GM12878 (cell line): ENCODE results near the gene PRDM2. TPM values are rescaled to one million over a fixed set of nuclear protein-coding genes. Genes with fewer than 3 reads are reported as not detected.
A peak's percentile ranks its signal among the peaks of the same experiment; 100 is the strongest.

Experiments used
- ATAC-seq: fragments of 200-7000 bp; cut with Tn5 transposase; 3 replicates; pipeline ENCODE4 v1.9.1; 2020; ENCODE audit warnings: mild to moderate bottlenecking, moderate library complexity
- BruUV-seq: library from RNA; stranded (reverse); fragments of 400-500 nt; replicated peaks from 2 replicates; lab custom pipeline; 2021; lab: Mats Ljungman, UMichigan
- CTCF ChIA-PET: fragments of 300-600 bp; sonication (Branson Sonifier 250); formaldehyde crosslinking; extraction: SDS; loops from one replicate; lab custom pipeline; 2021; ENCODE audit warnings: inconsistent platforms; lab: Yijun Ruan, JAX
- POLR2A ChIA-PET: fragments of 350-600 bp; formaldehyde crosslinking; extraction: SDS; loops from one replicate; lab custom pipeline; 2021; ENCODE audit warnings: inconsistent platforms; lab: Charles Lee
- RAD21 ChIA-PET: fragments of 300-600 bp; sonication (Branson Sonifier 250); formaldehyde crosslinking; loops from one replicate; lab custom pipeline; 2023; ENCODE audit warnings: antibody characterized with exemption; ENCODE audit not compliant: unreplicated experiment; lab: Charles Lee
- SMC1A ChIA-PET: fragments of 300-600 bp; sonication (Branson Sonifier 250); formaldehyde crosslinking; loops from one replicate; lab custom pipeline; 2023; ENCODE audit not compliant: unreplicated experiment, uncharacterized antibody; lab: Charles Lee
- DNase-seq: peaks from one replicate; pipeline ENCODE4 v3.0.0-alpha.2; 2011; ENCODE audit warnings: low read depth, low spot score
- FAIRE-seq: peaks from 3 replicates; lab custom pipeline; 2011; peaks lifted over from hg19 to GRCh38; lab: Jason Lieb, UNC
- H2AFZ ChIP-seq: 2 replicates; pipeline ENCODE4 v1.6.0; 2011; ENCODE audit warnings: low read depth, low read length, control low read depth; ENCODE audit not compliant: control insufficient read depth
- H3K27ac ChIP-seq: 2 replicates; pipeline ENCODE4 v1.5.1; 2011; ENCODE audit warnings: control low read depth; ENCODE audit not compliant: control insufficient read depth, insufficient read depth
- H3K27me3 ChIP-seq, 2 experiments: replicated peaks in 1 of 2; 2 replicates each; pipeline versions ENCODE4 v1.6.0 to v1.6.1; 2011; ENCODE audit warnings: low read length in 1 of 2; ENCODE audit not compliant: control insufficient read depth in 2 of 2, insufficient read depth in 2 of 2
- H3K36me3 ChIP-seq, 2 experiments: 2 replicates each; pipeline ENCODE4 v1.5.1; 2011; ENCODE audit warnings: low read length in 1 of 2; ENCODE audit not compliant: control insufficient read depth in 2 of 2, insufficient read depth in 2 of 2
- H3K4me1 ChIP-seq: 2 replicates; pipeline ENCODE4 v1.6.1; 2011; ENCODE audit warnings: mild to moderate bottlenecking, low read length, moderate library complexity, mixed read lengths; ENCODE audit not compliant: control insufficient read depth, insufficient read depth
- H3K4me2 ChIP-seq: 2 replicates; pipeline ENCODE4 v1.6.0; 2011; ENCODE audit warnings: control low read depth; ENCODE audit not compliant: control insufficient read depth, insufficient read depth
- H3K4me3 ChIP-seq: fragments of 200-600 bp; sonication (generic); 2 replicates; pipeline ENCODE4 v1.5.1; 2016
- H3K79me2 ChIP-seq: 2 replicates; pipeline ENCODE4 v1.6.0; 2011; ENCODE audit warnings: low read length; ENCODE audit not compliant: control insufficient read depth, insufficient read depth
- H3K9ac ChIP-seq: 2 replicates; pipeline ENCODE4 v1.8.0; 2011; ENCODE audit warnings: low read length, control low read depth, mixed read lengths; ENCODE audit not compliant: control insufficient read depth, insufficient read depth
- H3K9me3 ChIP-seq: replicated peaks from 3 replicates; pipeline ENCODE4 v1.5.1; 2011; ENCODE audit warnings: mild to moderate bottlenecking, low read length; ENCODE audit not compliant: control insufficient read depth, insufficient read depth
- H4K20me1 ChIP-seq: 2 replicates; pipeline ENCODE4 v1.6.0; 2011; ENCODE audit not compliant: control insufficient read depth, insufficient read depth
- BCL11A ChIP-seq: IDR thresholded peaks from 2 replicates; pipeline ENCODE4 v1.6.1; 2011; ENCODE audit warnings: low read depth, low read length
- ETV6 ChIP-seq, 2 experiments: fragments of 450-650 bp in 1 of 2; IDR thresholded peaks in 1 of 2; conservative IDR thresholded peaks in 1 of 2; 2 replicates each; pipeline ENCODE4 v1.6.1; 2014; ENCODE audit warnings: antibody characterized with exemption in 1 of 2, borderline replicate concordance in 1 of 2, low read depth in 1 of 2, mild to moderate bottlenecking in 1 of 2, moderate library complexity in 1 of 2
- LARP7 ChIP-seq: fragments of 450-650 bp; IDR thresholded peaks from 2 replicates; pipeline ENCODE4 v1.6.1; 2017; ENCODE audit warnings: mild to moderate bottlenecking
- POLR2AphosphoS5 ChIP-seq: IDR thresholded peaks from 2 replicates; pipeline ENCODE4 v1.6.1; 2011; ENCODE audit warnings: mild to moderate bottlenecking, low read length, inconsistent platforms
- STAT1 ChIP-seq: fragments of 450-650 bp; conservative IDR thresholded peaks from 2 replicates; pipeline ENCODE4 v1.6.1; 2014; ENCODE audit warnings: antibody characterized with exemption, mild to moderate bottlenecking
- TARDBP ChIP-seq: IDR thresholded peaks from 2 replicates; pipeline ENCODE4 v1.6.1; 2016; ENCODE audit warnings: borderline replicate concordance
- ZBED1 ChIP-seq: IDR thresholded peaks from 2 replicates; pipeline ENCODE4 v1.6.1; 2016; ENCODE audit warnings: borderline replicate concordance
- ZNF384 ChIP-seq: IDR thresholded peaks from 2 replicates; pipeline ENCODE4 v1.6.1; 2012; ENCODE audit warnings: low read depth, mild to moderate bottlenecking, low read length, improper control_type of control experiment, borderline replicate concordance
- WGBS: methylation state at CpG from one replicate; pipeline ENCODE4 v1.1.6; 2016; ENCODE audit warnings: low lambda C conversion rate; ENCODE audit not compliant: insufficient replicate concordance, insufficient coverage; ENCODE audit errors: missing lambda C conversion rate; 5-methylcytosine and 5-hydroxymethylcytosine counted together
- in situ Hi-C: fragments of 300-500 bp; cut with MboI; formaldehyde crosslinking; loops from 9 replicates; pipeline ENCODE4 v1.14.3; 2018; ENCODE audit warnings: mixed read lengths
- intact Hi-C: fragments of 100-400 bp; cut with micrococcal nuclease; formaldehyde crosslinking; loops from one replicate; pipeline ENCODE4 v1.14.2; 2022; ENCODE audit not compliant: unreplicated experiment
- polyA plus RNA-seq, 11 experiments: library from polyadenylated mRNA; depleted of rRNA in 4 of 11; unstranded in 6 of 11; stranded (reverse) in 5 of 11; fragments of >200 nt; fragmentation: Nextera tagmentation in 4 of 11; fragmentation: Illumina TruSeq in 1 of 11; extraction: Ambion mirVana in 4 of 11; extraction: Trizol in 1 of 11; gene quantifications; 1 replicate in 1 of 11; 2 replicates in 10 of 11; pipeline versions ENCODE4 v1.2.1 to v1.2.3, GENCODE V29; 2011 to 2016; ENCODE audit warnings: inconsistent platforms in 2 of 11, missing spikeins in 2 of 11, low read depth in 1 of 11
- total RNA-seq, 4 experiments: library from RNA; depleted of rRNA in 3 of 4; stranded (reverse); fragments of >200 nt in 3 of 4; fragmentation: Illumina TruSeq in 1 of 4; extraction: Trizol in 1 of 4; gene quantifications; 2 replicates each; pipeline versions ENCODE4 v1.2.1 to v1.2.3, GENCODE V29; 2013 to 2021

PRDM2 gene
- total and polyA plus RNA-seq, 10 of the 15 experiments (the other 5 are each of a cell fraction or from before 2014, with no cell fraction given), result 8.4 to 45.1 (median 23.5) TPM

DNA sequence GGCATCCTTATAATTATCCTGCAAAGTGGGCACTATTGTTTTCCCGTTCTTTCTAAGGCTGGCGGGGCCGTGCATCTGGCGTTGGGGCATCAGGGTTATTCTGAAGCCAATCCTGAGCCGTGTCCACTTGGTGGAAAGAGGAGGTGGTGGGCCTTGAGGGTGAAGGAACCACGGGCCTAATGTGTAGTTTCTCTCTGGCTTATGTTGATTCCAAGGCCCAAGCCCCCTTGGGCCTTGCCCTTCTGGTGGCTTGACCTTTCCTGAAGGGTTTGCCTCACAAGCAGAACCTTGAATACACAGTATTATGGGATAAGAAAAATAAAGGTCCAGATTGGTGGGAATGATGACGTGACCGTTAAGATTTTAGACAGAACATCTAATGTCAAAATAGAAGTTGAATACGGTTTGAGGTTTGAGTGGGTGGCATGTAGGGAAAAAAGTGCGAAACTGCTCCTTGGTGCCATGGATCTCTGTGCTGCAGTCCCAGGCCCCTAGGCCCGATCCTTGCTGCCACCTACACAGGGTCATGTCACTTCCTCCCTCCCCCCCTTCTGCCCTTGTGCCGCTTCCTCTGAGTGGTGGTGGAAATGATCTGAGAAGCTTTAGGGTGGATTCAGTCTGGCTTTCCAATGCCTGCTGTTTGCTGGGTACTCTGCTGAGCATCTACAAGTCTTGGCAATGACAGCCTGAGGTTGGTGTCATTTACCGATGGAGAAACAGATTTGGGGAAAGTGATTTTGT, 90.5 kb downstream of the PRDM2 start:
- ATAC-seq, result no peak
- H3K36me3 ChIP-seq, result peaks cover 13 to 37% of the 10 kb centered on the region in 2 experiments; a peak in 3 of 4 replicates

GRCh38 chr1:13792419-13792818, 92.4 kb downstream of the PRDM2 start:
- ChIA-PET CTCF (interaction anchor here (0.7 to 1.9 kb wide), 4 partner anchors 10 to 79 kb away, joined by 3 to 7 read pairs (median 3); no protein-coding TSS in a partner anchor), RAD21 (no interaction called here), POLR2A (no interaction called here), SMC1A (interaction anchor here (1.1 to 2.1 kb wide), 4 partner anchors 10 to 125 kb away, joined by 3 to 11 read pairs (median 4); no protein-coding TSS in a partner anchor)
- Histone ChIP-seq H3K27ac (peak overlapping the region; percentile 55), H3K27me3 (no peaks in the 10 kb centered on the region), H3K79me2 (peaks cover 17% of the 10 kb centered on the region), H3K9me3 (no peaks in the 10 kb centered on the region), H3K4me1 (peaks cover 25% of the 10 kb centered on the region), H3K9ac (no peak overlapping the region), H3K36me3 (peaks cover 10 to 24% of the 10 kb centered on the region in 2 experiments; a peak in 3 of 4 replicates), H4K20me1 (no peaks in the 10 kb centered on the region), H3K4me2 (peak overlapping the region; percentile 80; the same call in 1 of the 2 replicates), H2AFZ (no peak overlapping the region), H3K4me3 (no peak overlapping the region)
- 98% methylated on average over 6 of the region's 6 CpGs for WGBS
- no peak for FAIRE-seq
- intact Hi-C loops, result no loop called here
- in situ Hi-C loops, result no loop called here
- no TSS peak for BruUV-seq
- TF ChIP-seq LARP7 (no peak), BCL11A (no peak), STAT1 (no peak), TARDBP (no peak), ZNF384 (no peak), ZBED1 (no peak)
- no peak for ATAC-seq
- DNase-seq, result no peak

More for the DNA sequence above, 90.5 kb downstream of the PRDM2 start:
- no peak for DNase-seq
- FAIRE-seq, result no peak
- RAD21 ChIA-PET, result no interaction called here
- WGBS, result 98% methylated on average over 13 of the region's 13 CpGs
- Histone ChIP-seq H3K4me3 (no peak overlapping the region), H2AFZ (no peak overlapping the region), H3K9me3 (no peaks in the 10 kb centered on the region), H3K9ac (no peak overlapping the region), H3K4me2 (no peak overlapping the region), H3K79me2 (peaks cover 23% of the 10 kb centered on the region), H4K20me1 (no peaks in the 10 kb centered on the region), H3K4me1 (peaks cover 25% of the 10 kb centered on the region), H3K27ac (no peak overlapping the region), H3K27me3 (no peaks in the 10 kb centered on the region)
- SMC1A ChIA-PET, result interaction anchor here (0.8 to 2.1 kb wide), 3 partner anchors 8 to 77 kb away, joined by 3 to 11 read pairs (median 4); no protein-coding TSS in a partner anchor
- peak; percentile 71 for TF ChIP-seq POLR2AphosphoS5
- TF ChIP-seq ETV6 (conservative IDR thresholded peaks at IDR 0.05 in 1 of 2, IDR thresholded peaks at IDR 0.05 in 1 of 2; ENCODE audit: borderline replicate concordance in 1 of 2, low read depth in 1 of 2), result no peak
- BruUV-seq, result no TSS peak
- CTCF ChIA-PET, result interaction anchor here (1.1 to 1.9 kb wide), 2 partner anchors 8 to 33 kb away, joined by 5 to 7 read pairs; no protein-coding TSS in a partner anchor
- intact Hi-C loops (no loop called here), in situ Hi-C loops (no loop called here)
- POLR2A ChIA-PET, result no interaction called here
